ENCODE data around the gene KAZALD1.

GRCh38 chr10:101054351-101054750 lies 7.4 kb upstream of the KAZALD1 start:
- TF ChIP-seq CTCF (IDR thresholded peaks at IDR 0.05), result no peak
- TF ChIP-seq EZH2 (IDR thresholded peaks at IDR 0.05; ENCODE audit: borderline replicate concordance, insufficient read depth, low read depth, low read length, poor library complexity, severe bottlenecking), result no peak

Measured in B cell (primary cell).